Spleen (tissue), 11 donors: ENCODE measurements around the gene GSE1. TPM values are rescaled to one million over a fixed set of nuclear protein-coding genes. Genes with fewer than 3 reads are reported as not detected.

Experiments used
- DNase-seq: peaks from one replicate; pipeline ENCODE4 v3.0.0-alpha.2; 2020
- H3K27ac ChIP-seq, 8 donors: fragments of 200-600 bp; sonication (generic) in 7 of 8; 1 replicate in 4 of 8; 2 replicates in 4 of 8; pipeline versions ENCODE4 v1.5.0 to v1.8.0; 2016 to 2021; ENCODE audit warnings: inconsistent platforms in 4 of 8, mild to moderate bottlenecking in 4 of 8, moderate library complexity in 1 of 8
- H3K27me3 ChIP-seq, 7 donors: fragments of 200-600 bp; sonication (generic) in 6 of 7; replicated peaks in 1 of 7; 1 replicate in 4 of 7; 2 replicates in 3 of 7; pipeline versions ENCODE4 v1.5.0 to v1.8.0; 2016 to 2021; ENCODE audit warnings: inconsistent platforms in 3 of 7, mild to moderate bottlenecking in 1 of 7
- H3K36me3 ChIP-seq, 6 donors: fragments of 200-600 bp; sonication (generic) in 5 of 6; 1 replicate in 4 of 6; 2 replicates in 2 of 6; pipeline versions ENCODE4 v1.5.0 to v1.8.0; 2016 to 2021; ENCODE audit warnings: inconsistent platforms in 2 of 6
- H3K4me1 ChIP-seq, 6 donors: fragments of 200-600 bp; sonication (generic) in 5 of 6; 1 replicate in 3 of 6; 2 replicates in 3 of 6; pipeline versions ENCODE4 v1.5.0 to v1.8.0; 2016 to 2021; ENCODE audit warnings: inconsistent platforms in 3 of 6
- H3K4me3 ChIP-seq, 8 donors: fragments of 200-600 bp; sonication (generic) in 7 of 8; 1 replicate in 4 of 8; 2 replicates in 4 of 8; pipeline versions ENCODE4 v1.5.0 to v1.8.0; 2016 to 2021; ENCODE audit warnings: inconsistent platforms in 4 of 8, mild to moderate bottlenecking in 4 of 8, moderate library complexity in 2 of 8
- H3K9me3 ChIP-seq, 8 donors: fragments of 200-600 bp; sonication (generic) in 7 of 8; 1 replicate in 4 of 8; 2 replicates in 4 of 8; pipeline versions ENCODE4 v1.5.0 to v1.8.0; 2016 to 2021; ENCODE audit warnings: inconsistent platforms in 4 of 8
- CTCF ChIP-seq, 11 experiments: fragments of 200-600 bp in 7 of 11; fragments of 450-650 bp in 4 of 11; sonication (generic) in 4 of 11; IDR thresholded peaks in 8 of 11; conservative IDR thresholded peaks in 3 of 11; 1 replicate in 7 of 11; 2 replicates in 4 of 11; pipeline versions ENCODE4 v1.4.0 to v1.8.0; 2016 to 2021; ENCODE audit warnings: antibody characterized with exemption in 11 of 11, inconsistent platforms in 4 of 11, mild to moderate bottlenecking in 1 of 11
- POLR2A ChIP-seq, 3 donors: fragments of 450-650 bp; IDR thresholded peaks; one replicate each; pipeline ENCODE4 v1.5.1; 2017; ENCODE audit warnings: antibody characterized with exemption in 3 of 3, mild to moderate bottlenecking in 1 of 3
- POLR2AphosphoS5 ChIP-seq, 3 donors: sonication (generic); formaldehyde crosslinking; IDR thresholded peaks; one replicate each; pipeline ENCODE4 v1.5.1; 2017; ENCODE audit warnings: antibody characterized with exemption in 3 of 3
- WGBS, 5 donors: extraction: QIAGEN DNeasy Blood & Tissue Kit in 3 of 5; methylation state at CpG; one replicate each; pipeline versions ENCODE4 v1.1.5 to v1.1.7; 2013 to 2018; 5-methylcytosine and 5-hydroxymethylcytosine counted together
- intact Hi-C: fragments of 100-400 bp; cut with DNase I; formaldehyde crosslinking; loops from one replicate; pipeline ENCODE4 v1.15.0; 2023; ENCODE audit warnings: low total_unique reads
- polyA plus RNA-seq, 3 donors: library from polyadenylated mRNA; stranded (reverse); fragments of 200-250 nt; gene quantifications; one replicate each; pipeline ENCODE4 v1.2.1, GENCODE V29; 2013
- total RNA-seq, 7 donors: library from RNA; depleted of rRNA in 3 of 7; stranded (reverse); fragments of >200 nt in 3 of 7; fragmentation: NEBNext Ultra II Directional in 4 of 7; extraction: Animal tissue kit (Norgen Biotek cat#: 25700) in 4 of 7; gene quantifications; one replicate each; pipeline versions ENCODE4 v1.1.0 to v1.2.1, GENCODE V29; 2016 to 2021
- donor health status: healthy with polysubstance abuse.
- donor health status: DM: no; HTN: no; CAD: no; lungs with moderate emphysema.
- donor health status: DM: no; HTN: no; CAD: no.
- donor health status: Bipolar disorder and iron deficiency.
- donor health status: healthy.
- donor health status: DM: no; HTN: no; CAD: no.
- donor health status: DM: yes; HTN: yes; CAD: no.

Gene GSE1
- total and polyA plus RNA-seq, 10 donors, result 7.4 to 121 (median 86.3) TPM

GRCh38 chr16:85607796-85608514 is 5.2 kb upstream of the GSE1 start:
- Histone ChIP-seq H3K27me3 (peaks cover 0 to 12% (median 0%) of the 10 kb centered on the region in 7 donors), H3K27ac (peak overlapping the region in 5 of 8 donors; percentile 6 to 68 (median 54)), H3K4me1 (peaks cover 50 to 96% (median 85%) of the 10 kb centered on the region in 6 donors), H3K36me3 (no peaks in the 10 kb centered on the region), H3K4me3 (peak overlapping the region in 1 of 8 donors; percentile 1), H3K9me3 (no peaks in the 10 kb centered on the region)
- WGBS, 5 donors, result 74 to 83% (median 77%) methylated on average over 13 to 14 of the region's 14 CpGs
- TF ChIP-seq CTCF (IDR thresholded peaks at IDR 0.05 in 8 of 11, conservative IDR thresholded peaks at IDR 0.05 in 3 of 11) (peak in 1 of 11 experiments; percentile 7), POLR2A (IDR thresholded peaks at IDR 0.05) (no peak), POLR2AphosphoS5 (IDR thresholded peaks at IDR 0.05) (no peak)
- no peak for DNase-seq
- intact Hi-C loops, result loop anchor here (5.0 kb wide), 1 partner anchor 51 kb away; no protein-coding TSS in a partner anchor

GRCh38 chr16:85608515-85608885 is 4.6 kb upstream of the GSE1 start:
- WGBS, 5 donors, result 90 to 94% (median 92%) methylated on average over 10 to 11 of the region's 11 CpGs
- Histone ChIP-seq H3K4me1 (peaks cover 45 to 96% (median 84%) of the 10 kb centered on the region in 6 donors), H3K4me3 (no peak overlapping the region), H3K27me3 (peaks cover 0 to 14% (median 0%) of the 10 kb centered on the region in 7 donors), H3K36me3 (no peaks in the 10 kb centered on the region), H3K9me3 (no peaks in the 10 kb centered on the region), H3K27ac (no peak overlapping the region)
- intact Hi-C loops, result loop anchor here (5.0 kb wide), 1 partner anchor 51 kb away; no protein-coding TSS in a partner anchor
- no peak for DNase-seq
- TF ChIP-seq POLR2A (IDR thresholded peaks at IDR 0.05) (no peak), CTCF (IDR thresholded peaks at IDR 0.05 in 8 of 11, conservative IDR thresholded peaks at IDR 0.05 in 3 of 11) (no peak), POLR2AphosphoS5 (IDR thresholded peaks at IDR 0.05) (no peak)

GRCh38 chr16:85608887-85609286 is 4.2 kb upstream of the GSE1 start:
- H3K9me3 ChIP-seq, result no peaks in the 10 kb centered on the region
- DNase-seq, result no peak
- 88 to 95% (median 91%) methylated on average over 7 to 10 of the region's 10 CpGs for whole genome bisulfite sequencing, 5 donors
- no peak for TF ChIP-seq CTCF (IDR thresholded peaks at IDR 0.05 in 8 of 11, conservative IDR thresholded peaks at IDR 0.05 in 3 of 11)
- TF ChIP-seq POLR2A (IDR thresholded peaks at IDR 0.05), result no peak
- TF ChIP-seq POLR2AphosphoS5 (IDR thresholded peaks at IDR 0.05), result no peak
- H3K36me3 ChIP-seq, result no peaks in the 10 kb centered on the region
- intact Hi-C loops, result loop anchor here (5.0 kb wide), 1 partner anchor 52 kb away; no protein-coding TSS in a partner anchor
- H3K4me1 ChIP-seq, result peaks cover 46 to 96% (median 85%) of the 10 kb centered on the region in 6 donors
- no peak overlapping the region for H3K27ac ChIP-seq
- H3K27me3 ChIP-seq, result peaks cover 0 to 18% (median 0%) of the 10 kb centered on the region in 7 donors
- H3K4me3 ChIP-seq, result no peak overlapping the region

GRCh38 chr16:85609539-85609938 is 3.6 kb upstream of the GSE1 start:
- no peak for TF ChIP-seq POLR2AphosphoS5 (IDR thresholded peaks at IDR 0.05)
- no peak for TF ChIP-seq POLR2A (IDR thresholded peaks at IDR 0.05)
- no peak for TF ChIP-seq CTCF (IDR thresholded peaks at IDR 0.05 in 8 of 11, conservative IDR thresholded peaks at IDR 0.05 in 3 of 11)
- DNase-seq, result no peak

More at GRCh38 chr16:85609539-85609938, 3.6 kb upstream of the GSE1 start:
- intact Hi-C loops, result loop anchor here (5.0 kb wide), 1 partner anchor 52 kb away; no protein-coding TSS in a partner anchor
- no peaks in the 10 kb centered on the region for H3K36me3 ChIP-seq
- no peak overlapping the region for H3K4me3 ChIP-seq
- H3K9me3 ChIP-seq, result no peaks in the 10 kb centered on the region
- 91 to 95% (median 95%) methylated on average over 7 of the region's 7 CpGs for WGBS, 5 donors
- H3K27ac ChIP-seq, result peak overlapping the region in 2 of 8 donors; percentile 78 to 82
- peaks cover 52 to 97% (median 87%) of the 10 kb centered on the region in 6 donors for H3K4me1 ChIP-seq
- H3K27me3 ChIP-seq, result peaks cover 0 to 25% (median 0%) of the 10 kb centered on the region in 7 donors
